GM18505 (cell line): ENCODE measurements around the gene PCYT1A.

Experiments
- ATAC-seq: cut with Tn5 transposase; IDR thresholded peaks from one replicate; pipeline ENCODE4 v1.9.1; 2021; ENCODE audit not compliant: unreplicated experiment
- POLR2A ChIP-seq: IDR thresholded peaks from 4 replicates; pipeline ENCODE4 v1.6.1; 2011; ENCODE audit warnings: borderline replicate concordance; ENCODE audit not compliant: insufficient read depth, insufficient read length; ENCODE audit errors: extremely low read depth

Gene PCYT1A

DNA sequence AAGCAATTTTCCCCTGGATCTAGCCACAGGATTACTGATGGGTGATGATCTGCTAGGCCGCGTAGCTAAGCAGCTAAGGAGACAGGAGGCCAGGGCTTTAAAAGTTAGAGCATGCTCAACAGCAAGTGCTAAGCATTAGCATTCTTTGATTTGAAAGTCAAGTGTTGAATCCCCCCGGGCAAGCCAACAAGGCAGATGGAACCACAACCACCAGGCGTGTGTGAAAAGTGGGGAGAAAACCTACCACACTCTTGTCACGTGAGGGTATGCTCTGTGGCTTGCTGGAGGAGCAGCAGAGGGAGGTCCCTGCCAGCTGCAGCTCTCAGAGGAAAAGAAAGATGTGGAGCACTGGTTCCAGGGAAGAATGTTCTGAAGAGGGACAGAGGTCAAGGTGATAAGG lies 50.3 kb downstream of the PCYT1A start:
- no peak for TF ChIP-seq POLR2A
- ATAC-seq, result no peak

DNA sequence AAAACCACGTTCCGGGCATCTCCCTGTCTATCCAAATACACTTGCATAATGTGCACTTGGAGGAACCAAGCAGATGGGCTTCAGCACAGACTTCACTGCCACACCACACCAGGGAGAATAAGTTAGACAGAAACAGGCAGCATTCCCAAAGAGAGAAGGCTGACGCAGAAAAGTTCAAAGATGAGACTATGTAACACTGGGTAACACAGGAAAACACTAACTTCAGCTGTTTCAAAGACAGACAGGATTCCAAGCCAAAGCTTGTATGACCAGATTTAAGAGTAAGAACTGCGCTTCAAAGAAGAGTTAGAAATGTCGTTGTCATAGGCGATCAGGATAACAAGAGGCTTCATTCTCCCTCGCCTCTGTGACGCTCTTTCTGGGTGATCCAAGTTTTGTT lies 51.3 kb downstream of the PCYT1A start:
- TF ChIP-seq POLR2A, result no peak
- ATAC-seq, result no peak

DNA sequence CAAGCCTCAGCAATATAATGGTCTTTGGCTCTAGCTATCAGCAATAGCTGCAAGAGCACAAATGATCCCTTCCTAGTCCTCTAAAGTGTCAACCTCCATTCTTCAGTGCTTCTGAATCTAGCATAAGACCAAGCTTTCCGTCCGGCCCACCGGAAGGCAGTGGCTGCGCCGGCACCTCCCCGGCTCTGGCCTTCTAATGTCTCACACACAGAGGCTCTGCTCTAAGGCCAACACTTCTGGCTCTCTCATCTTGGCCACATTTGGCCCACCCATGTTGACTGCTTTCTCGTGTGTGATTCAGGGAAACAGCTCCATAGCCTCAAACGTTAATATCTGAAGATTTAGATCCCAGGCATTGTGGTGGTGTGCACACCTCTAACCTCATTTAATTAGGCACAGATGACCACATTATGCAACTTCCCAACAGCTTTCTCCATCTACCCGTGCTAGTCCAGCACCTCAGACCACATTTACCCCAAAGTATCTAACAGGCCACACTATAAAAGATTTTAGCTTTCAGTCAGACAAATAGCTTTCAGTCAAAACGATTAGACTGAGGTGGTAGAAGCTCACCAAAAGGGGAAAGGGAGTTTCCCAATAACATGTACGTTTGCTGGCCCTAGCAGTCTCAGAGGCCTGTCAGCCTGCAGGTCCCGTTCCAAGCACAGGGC lies 51.9 kb downstream of the PCYT1A start:
- no peak for TF ChIP-seq POLR2A
- ATAC-seq, result no peak

DNA sequence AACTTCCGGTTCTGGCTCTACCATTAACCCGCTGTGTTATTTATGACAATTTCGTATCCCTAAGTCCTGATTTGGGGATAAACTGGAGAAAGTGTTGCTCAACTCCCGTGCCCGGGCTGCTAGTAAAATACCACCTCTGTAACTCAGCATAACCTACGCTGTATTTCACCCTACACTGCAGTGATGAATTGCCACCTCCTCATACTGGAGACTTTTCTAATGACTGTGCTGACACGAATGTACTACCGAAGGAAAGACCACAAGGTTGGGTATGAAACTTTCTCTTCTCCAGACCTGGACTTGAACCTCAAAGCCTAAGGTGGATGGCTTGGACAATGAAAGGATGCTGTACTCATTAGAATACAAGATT lies 54.7 kb downstream of the PCYT1A start:
- ATAC-seq, result no peak
- no peak for TF ChIP-seq POLR2A

DNA sequence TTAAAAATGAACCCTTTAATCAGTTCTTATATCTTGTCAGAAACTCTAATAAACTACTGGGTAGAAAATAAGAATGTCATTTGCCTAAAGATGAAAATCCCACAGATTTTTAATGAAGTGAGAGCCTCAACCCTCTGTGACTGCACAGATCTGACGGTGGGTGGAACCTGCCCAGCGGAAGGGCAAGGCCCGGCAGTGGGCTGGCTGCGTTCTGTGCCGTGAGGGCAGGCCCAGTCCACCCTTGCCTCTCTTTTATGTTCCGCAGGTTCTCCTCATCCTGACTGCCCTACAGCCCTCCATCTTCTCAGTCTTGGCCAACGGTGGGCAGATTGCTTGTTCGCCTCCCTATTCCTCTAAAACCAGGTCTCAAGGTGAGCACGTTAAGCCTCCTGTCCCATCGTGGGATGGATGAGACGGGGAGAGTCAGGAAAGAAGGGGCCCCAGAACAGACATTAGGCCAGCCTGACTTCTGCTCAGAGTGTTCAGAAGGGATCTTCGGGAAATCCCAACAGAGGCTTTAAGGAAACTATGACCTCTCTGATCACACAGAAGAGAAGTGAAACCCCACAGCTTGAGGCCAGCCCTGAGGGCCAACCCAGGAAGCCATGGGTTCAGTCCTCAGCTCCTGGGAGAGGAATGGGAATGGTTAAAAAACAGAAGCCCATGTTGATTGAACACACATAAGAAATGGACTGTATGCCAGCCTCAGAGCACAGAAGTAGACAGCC lies 55.2 kb downstream of the PCYT1A start:
- ATAC-seq, result no peak

DNA sequence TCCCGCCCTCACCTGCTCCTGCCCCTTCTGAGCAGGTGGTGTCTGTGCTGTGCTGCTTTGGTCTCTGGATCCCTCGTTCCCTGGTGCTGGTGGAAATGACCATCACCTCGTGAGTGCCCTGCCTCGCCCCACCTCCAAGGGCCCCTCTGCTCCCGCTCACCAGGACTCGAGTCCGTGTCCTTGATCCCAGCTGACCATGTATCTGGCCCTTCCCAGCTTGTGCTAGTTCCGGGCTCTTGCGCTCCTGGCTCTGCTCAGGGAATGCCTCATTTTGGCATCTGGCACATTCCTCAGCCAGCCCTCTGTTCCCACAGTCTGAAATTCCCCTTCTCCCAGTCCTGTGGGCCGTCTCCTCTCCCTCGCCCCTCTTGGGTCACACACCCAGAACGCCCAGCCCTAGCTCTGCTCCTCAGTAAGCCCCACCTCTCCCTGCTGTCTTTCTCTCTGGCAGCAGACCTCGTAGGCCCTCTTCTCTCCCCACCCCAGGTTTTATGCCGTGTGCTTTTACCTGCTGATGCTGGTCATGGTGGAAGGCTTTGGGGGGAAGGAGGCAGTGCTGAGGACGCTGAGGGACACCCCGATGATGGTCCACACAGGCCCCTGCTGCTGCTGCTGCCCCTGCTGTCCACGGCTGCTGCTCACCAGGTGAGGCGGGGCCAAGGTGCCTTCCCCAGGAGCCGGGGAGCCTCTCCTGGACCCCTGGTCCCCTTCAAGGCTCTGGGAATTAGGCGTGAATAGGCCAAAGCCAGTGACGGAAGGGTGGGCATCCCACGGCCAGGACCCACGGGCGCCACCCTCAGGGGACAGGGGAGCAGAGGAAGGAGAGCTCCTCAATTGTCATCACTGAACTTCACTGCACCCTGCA lies 59.7 kb downstream of the PCYT1A start:
- no peak for TF ChIP-seq POLR2A
- no peak for ATAC-seq

More for the DNA sequence above, 55.2 kb downstream of the PCYT1A start:
- no peak for TF ChIP-seq POLR2A

DNA sequence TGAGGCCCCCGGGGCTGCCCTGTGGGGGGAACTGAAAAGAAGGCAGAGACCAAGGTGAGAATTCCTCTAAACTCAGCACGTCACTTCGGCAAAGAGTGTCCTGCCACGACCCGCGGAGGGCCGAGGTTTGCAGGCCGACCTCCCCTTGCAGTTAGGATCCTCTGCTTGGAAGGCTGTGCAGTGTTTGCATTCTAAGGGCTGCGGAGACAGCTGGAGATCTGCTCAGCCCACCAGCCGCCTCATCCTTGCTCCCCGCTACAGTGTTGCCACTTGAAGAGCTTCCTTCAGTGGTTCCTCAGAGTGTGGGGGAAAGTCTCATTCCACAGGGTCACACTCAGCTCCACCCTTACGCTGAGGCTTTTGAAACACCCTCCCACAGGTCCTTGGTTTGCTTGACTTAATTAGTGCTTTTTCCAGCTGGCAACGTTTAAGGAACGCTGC lies 60.4 kb downstream of the PCYT1A start:
- TF ChIP-seq POLR2A, result no peak
- ATAC-seq, result no peak

DNA sequence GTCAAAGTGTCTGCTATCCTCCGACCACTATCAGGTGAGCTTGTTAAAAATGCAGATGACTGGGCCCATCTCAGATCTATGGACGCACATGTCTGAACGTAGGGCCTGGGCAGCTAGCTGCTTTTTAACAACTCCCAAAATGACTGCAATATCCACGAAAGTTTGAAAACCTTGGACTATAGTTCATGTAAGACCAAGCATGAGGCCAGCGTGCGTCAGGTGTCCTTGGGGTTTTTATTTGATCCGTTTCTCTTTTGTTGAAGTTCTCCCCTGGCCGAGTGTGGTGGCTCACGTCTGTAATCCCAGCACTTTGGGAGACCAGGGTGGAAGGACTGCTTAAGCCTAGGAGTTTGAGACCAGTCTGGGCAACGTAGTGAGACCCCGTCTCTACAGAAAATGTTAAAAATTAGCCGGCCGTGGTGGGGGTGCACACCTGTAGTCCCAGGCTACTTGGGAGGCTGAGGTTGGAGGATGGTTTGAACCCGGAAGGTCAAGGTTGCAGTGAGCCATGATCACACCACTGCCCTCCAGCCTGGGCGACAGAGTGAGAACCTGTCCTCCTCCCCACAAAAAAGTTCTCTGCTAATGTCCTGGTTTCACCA lies 61.7 kb downstream of the PCYT1A start:
- ATAC-seq, result no peak

DNA sequence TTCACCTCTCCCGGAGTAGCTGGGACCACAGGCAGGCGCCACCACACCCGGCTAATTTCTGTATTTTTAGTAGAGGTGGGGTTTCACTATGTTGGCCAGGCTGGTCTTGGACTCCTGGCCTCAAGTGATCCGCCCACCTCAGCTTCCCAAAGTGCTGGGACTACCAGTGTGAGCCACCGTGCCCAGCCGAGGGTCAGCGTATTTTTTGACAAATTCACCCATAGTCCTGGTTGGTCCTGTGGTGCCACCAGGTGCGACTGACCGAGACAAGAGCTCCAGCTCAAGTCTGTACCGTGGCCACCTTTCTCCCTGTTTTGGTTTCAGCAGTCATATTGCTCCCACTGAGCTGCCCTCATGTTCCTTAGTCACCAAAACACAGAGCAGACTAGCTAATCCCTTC lies 62.4 kb downstream of the PCYT1A start:
- ATAC-seq, result no peak
- no peak for TF ChIP-seq POLR2A

More for the DNA sequence above, 61.7 kb downstream of the PCYT1A start:
- no peak for TF ChIP-seq POLR2A

DNA sequence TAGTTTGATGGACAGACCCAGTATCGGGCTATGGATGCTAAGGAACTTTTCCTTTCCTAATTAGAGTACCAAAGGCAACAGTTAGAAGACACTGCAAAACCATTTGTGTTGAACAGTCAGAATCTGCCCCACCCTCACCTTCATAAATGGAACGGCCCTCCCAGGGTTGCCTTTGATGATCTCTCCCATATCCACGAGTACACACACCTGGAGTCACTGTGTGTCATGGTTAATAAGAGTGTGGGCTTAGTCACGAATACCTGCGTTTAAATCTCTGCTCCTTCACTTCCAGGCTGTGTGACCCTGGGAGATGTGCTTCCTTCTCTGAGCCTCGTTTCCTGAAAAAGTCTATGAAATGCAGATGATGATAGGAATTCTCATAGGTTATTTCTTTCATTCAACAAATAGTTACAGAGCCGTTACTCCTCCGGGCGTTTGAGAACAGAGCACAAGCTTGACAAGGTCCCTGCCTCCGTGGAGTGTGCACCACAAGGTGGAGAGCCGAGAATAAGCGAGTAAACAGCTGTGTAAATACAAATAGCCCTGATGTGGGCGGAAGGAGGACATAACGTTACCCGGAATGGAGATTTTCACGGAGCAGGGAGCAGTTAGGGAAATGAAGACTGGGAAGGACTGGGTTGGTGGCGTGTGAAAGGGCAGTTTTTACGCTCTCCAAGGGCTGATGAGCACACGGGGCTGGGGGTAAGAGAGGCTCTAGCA lies 64.5 kb downstream of the PCYT1A start:
- ATAC-seq, result no peak
- TF ChIP-seq POLR2A, result no peak

DNA sequence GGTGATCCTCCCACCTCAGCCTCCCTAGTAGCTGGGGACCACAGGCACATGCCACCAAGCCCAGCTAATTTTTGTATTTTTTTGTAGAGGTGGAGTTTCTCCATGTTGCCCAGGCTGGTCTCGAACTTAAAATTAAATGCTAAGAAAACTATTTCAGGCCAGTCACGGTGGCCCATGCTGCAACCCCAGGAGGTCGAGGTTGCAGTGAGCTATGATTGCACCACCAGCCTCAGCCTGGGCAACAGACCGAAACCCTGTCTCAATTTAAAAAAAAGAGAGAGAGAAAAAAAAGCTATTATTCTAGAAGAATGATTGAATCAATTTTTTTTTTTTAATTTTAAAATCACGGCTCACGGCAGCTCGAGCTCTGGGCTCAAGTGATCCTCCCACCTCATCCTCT lies 66.5 kb downstream of the PCYT1A start:
- ATAC-seq, result no peak
- TF ChIP-seq POLR2A, result no peak

DNA sequence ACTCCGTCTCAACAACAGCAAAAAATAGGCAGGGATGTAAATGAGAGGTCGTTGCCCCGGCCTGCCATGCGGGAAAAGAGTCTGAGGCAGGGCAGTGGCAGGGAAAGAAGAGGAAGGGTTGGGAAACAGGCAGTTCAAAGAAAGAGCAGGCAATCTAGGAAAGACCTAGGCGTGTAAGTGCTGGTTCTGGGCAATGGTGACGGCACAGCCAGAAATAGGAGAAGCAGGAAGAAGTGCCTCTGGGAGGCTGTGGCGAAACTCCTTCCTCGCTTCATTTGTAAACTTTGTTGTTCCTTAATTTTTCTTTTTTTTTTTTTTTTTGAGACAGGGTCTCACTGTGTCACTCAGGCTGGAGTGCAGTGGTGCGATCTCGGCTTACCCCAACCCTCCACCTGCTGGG lies 66.9 kb downstream of the PCYT1A start:
- no peak for TF ChIP-seq POLR2A
- no peak for ATAC-seq

DNA sequence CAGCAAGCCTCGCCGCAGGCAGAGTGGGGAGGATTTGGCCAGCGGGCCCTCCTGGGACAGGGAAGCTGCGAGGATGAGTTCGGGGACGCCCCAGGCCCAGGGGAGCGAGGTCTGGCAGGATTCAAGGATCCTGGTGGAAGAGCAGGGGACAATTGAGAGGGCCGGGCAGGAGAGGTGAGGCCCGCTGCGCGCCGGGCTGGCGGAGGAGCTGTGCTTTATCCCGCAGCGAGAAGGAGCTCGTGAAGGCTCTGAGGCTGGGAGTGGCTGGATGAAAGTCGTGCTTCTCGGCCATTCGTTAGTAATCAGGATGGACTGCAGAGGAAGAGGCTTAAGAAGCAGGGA lies 67.6 kb downstream of the PCYT1A start:
- TF ChIP-seq POLR2A, result no peak
- ATAC-seq, result no peak
